ENCODE measurements around the gene TEX47. TPM values are rescaled to one million over a fixed set of nuclear protein-coding genes. Genes with fewer than 3 reads are reported as not detected.

Gene TEX47
- total and polyA plus RNA-seq, 2 experiments from 2014 or later: not detected

- H3K36me3 ChIP-seq: no peaks in the 10 kb centered on the region
- no peak for TF ChIP-seq CTCF (IDR thresholded peaks at IDR 0.05; ENCODE audit: low read depth, low read length)
- H3K27ac ChIP-seq: no peak overlapping the region
- no peaks in the 10 kb centered on the region for H3K9me3 ChIP-seq (ENCODE audit: low read depth)
- H3K4me1 ChIP-seq (ENCODE audit: low read depth): no peaks in the 10 kb centered on the region
- DNase-seq (ENCODE audit: low read depth in 1 of 2, low spot score in 1 of 2): no peak
- peaks cover 70% of the 10 kb centered on the region for H3K27me3 ChIP-seq
- no peak overlapping the region for H3K4me3 ChIP-seq
Measured at GRCh38 chr7:88756802-88757201, 38.7 kb downstream of the TEX47 start.

DNA sequence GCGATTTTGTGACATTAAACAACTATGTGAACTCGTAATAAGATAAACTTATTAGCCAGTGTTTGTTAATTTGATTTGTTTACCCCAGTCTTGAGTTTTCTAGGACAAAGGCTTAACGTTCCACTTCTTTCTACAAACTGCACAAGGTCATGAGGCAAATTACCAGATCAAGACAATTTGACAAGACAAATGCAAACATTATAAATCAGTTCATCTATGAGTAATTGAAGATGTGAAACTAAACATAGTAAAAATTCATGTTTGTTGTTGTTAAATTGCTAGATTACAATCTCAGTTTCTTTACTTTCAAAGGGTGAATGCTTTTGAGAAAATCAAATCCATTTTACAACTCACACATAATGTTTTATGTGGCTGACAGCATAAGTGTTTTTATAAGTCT is 49.4 kb downstream of the TEX47 start:
- Histone ChIP-seq H3K27me3 (no peaks in the 10 kb centered on the region), H3K36me3 (no peaks in the 10 kb centered on the region), H3K27ac (no peak overlapping the region), H3K4me3 (no peak overlapping the region), H3K9me3 (ENCODE audit: low read depth) (no peaks in the 10 kb centered on the region), H3K4me1 (ENCODE audit: low read depth) (no peaks in the 10 kb centered on the region)
- DNase-seq (ENCODE audit: low read depth in 1 of 2, low spot score in 1 of 2): no peak
- no peak for TF ChIP-seq CTCF (IDR thresholded peaks at IDR 0.05; ENCODE audit: low read depth, low read length)

Other genes with a start within 250 kb of the TEX47 start
- 0.06 TPM in 1 of 2 replicates, not detected in the other for gene ZNF804B, start 36.0 kb downstream of the TEX47 start, total RNA-seq
- not detected in 2 replicates for gene ZNF804B, start 36.0 kb downstream of the TEX47 start, polyA plus RNA-seq